Mesendoderm (in vitro differentiated cells): ENCODE measurements around the gene ARID1B.
"Not testable (repeated sequence)": the region's sequence is repeated elsewhere in the genome, so short reads cannot be mapped to it uniquely, and the experiment has no call there.

Experiments
- DNase-seq: peaks from one replicate; pipeline ENCODE4 v3.0.0; 2013
- H2AK5ac ChIP-seq: 2 replicates; pipeline ENCODE4 v1.6.1; 2013; ENCODE audit warnings: low read length, inconsistent platforms
- H2BK120ac ChIP-seq: 2 replicates; pipeline ENCODE4 v1.6.1; 2013; ENCODE audit warnings: low read depth, mild to moderate bottlenecking, low read length, moderate library complexity, mixed read lengths
- H2BK15ac ChIP-seq: replicated peaks from 2 replicates; pipeline ENCODE4 v1.6.1; 2013; ENCODE audit warnings: low read depth, mild to moderate bottlenecking, moderate library complexity
- H2BK5ac ChIP-seq: 2 replicates; pipeline ENCODE4 v1.6.1; 2013; ENCODE audit warnings: low read length, inconsistent platforms
- H3K18ac ChIP-seq: 2 replicates; pipeline ENCODE4 v1.6.1; 2013; ENCODE audit warnings: mild to moderate bottlenecking, low read length, mixed read lengths
- H3K23ac ChIP-seq: one replicate; pipeline ENCODE4 v1.6.1; 2013; ENCODE audit warnings: low read length
- H3K27ac ChIP-seq: 2 replicates; pipeline ENCODE4 v1.5.1; 2013; ENCODE audit warnings: low read depth, mild to moderate bottlenecking, inconsistent platforms, low read length, moderate library complexity
- H3K27me3 ChIP-seq: 2 replicates; pipeline ENCODE4 v1.6.1; 2013; ENCODE audit warnings: low read length, control low read depth, mild to moderate bottlenecking, inconsistent platforms; ENCODE audit not compliant: insufficient read depth, poor library complexity
- H3K36me3 ChIP-seq: 2 replicates; pipeline ENCODE4 v1.6.1; 2013; ENCODE audit warnings: low read length, inconsistent platforms; ENCODE audit not compliant: control insufficient read depth, insufficient read depth
- H3K4ac ChIP-seq: one replicate; pipeline ENCODE4 v1.6.1; 2013; ENCODE audit warnings: low read depth, mild to moderate bottlenecking, low read length, moderate library complexity
- H3K4me1 ChIP-seq: 2 replicates; pipeline ENCODE4 v1.6.1; 2013; ENCODE audit warnings: low read depth, low read length, inconsistent platforms; ENCODE audit not compliant: control insufficient read depth
- H3K4me2 ChIP-seq: 2 replicates; pipeline ENCODE4 v1.6.1; 2013; ENCODE audit warnings: low read length
- H3K4me3 ChIP-seq: 2 replicates; pipeline ENCODE4 v1.5.1; 2013; ENCODE audit warnings: mild to moderate bottlenecking, low read length
- H3K56ac ChIP-seq: one replicate; pipeline ENCODE4 v1.6.1; 2013; ENCODE audit warnings: low read length
- H3K79me1 ChIP-seq: 2 replicates; pipeline ENCODE4 v1.6.1; 2013; ENCODE audit warnings: low read length, inconsistent platforms
- H3K79me2 ChIP-seq: 2 replicates; pipeline ENCODE4 v1.6.1; 2013; ENCODE audit warnings: mild to moderate bottlenecking, low read length; ENCODE audit not compliant: control insufficient read depth, insufficient read depth
- H3K9ac ChIP-seq: 2 replicates; pipeline ENCODE4 v1.6.1; 2013; ENCODE audit warnings: low read length, inconsistent platforms
- H4K5ac ChIP-seq: one replicate; pipeline ENCODE4 v1.6.1; 2013; ENCODE audit warnings: low read length
- H4K8ac ChIP-seq: one replicate; pipeline ENCODE4 v1.6.1; 2013; ENCODE audit warnings: low read depth, mild to moderate bottlenecking, control low read depth, low read length, moderate library complexity
- WGBS: extraction: QIAGEN DNeasy Blood & Tissue Kit; methylation state at CpG from one replicate; pipeline ENCODE4 v1.1.7; 2013; ENCODE audit warnings: low lambda C conversion rate, missing lambda C conversion rate; ENCODE audit not compliant: insufficient coverage; ENCODE audit errors: extremely low coverage; 5-methylcytosine and 5-hydroxymethylcytosine counted together

The ARID1B gene

DNA sequence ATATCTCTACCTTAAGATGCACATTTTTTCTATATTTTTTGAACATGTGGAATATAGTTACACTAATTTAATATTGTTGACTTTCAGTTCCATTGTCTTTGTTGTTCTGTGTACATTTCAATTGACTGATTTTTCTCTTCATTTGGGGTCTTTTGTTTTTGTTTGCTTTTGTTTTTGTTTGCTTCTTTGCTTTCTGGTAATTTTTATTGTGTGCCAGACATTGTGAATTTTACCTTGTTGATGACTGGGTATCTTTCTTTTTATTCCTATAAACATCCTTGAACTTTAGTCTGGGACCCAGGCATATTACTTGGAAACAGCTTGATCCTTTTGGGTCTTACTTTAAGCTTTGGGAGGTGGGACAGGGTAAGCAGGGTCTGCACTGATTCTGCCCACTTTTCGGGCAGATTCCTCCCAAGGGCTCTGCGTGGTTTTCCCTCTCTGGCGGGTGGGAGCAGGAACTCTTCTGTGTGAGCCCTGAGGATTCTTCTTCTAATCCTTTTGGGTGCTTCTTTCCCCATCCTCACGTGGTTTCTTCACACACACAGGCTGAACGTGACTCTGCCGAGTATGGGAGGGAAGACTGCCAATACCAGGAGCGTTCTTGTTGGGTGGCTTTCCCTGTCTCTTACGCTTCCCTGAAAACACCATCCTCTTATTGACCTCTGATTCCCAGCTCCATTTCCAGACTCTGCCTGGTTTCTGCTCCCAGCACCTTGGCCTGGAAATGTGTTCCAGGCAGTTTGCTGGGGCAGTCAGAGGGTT, 200.5 kb downstream of the ARID1B start:
- H3K18ac ChIP-seq: peak overlapping the region; percentile 47
- H3K23ac ChIP-seq: no peak overlapping the region
- H3K36me3 ChIP-seq: no peaks in the 10 kb centered on the region
- no peaks in the 10 kb centered on the region for H3K27me3 ChIP-seq
- no peak overlapping the region for H3K4ac ChIP-seq
- H2AK5ac ChIP-seq: no peak overlapping the region
- no peak overlapping the region for H4K8ac ChIP-seq
- no peak overlapping the region for H3K9ac ChIP-seq
- no peaks in the 10 kb centered on the region for H3K4me1 ChIP-seq
- no peak for DNase-seq
- H3K4me3 ChIP-seq: no peak overlapping the region
- no peak overlapping the region for H3K27ac ChIP-seq
- no peak overlapping the region for H2BK120ac ChIP-seq
- H2BK15ac ChIP-seq: no peak overlapping the region
- H3K79me1 ChIP-seq: peaks cover 11% of the 10 kb centered on the region
- H3K79me2 ChIP-seq: peaks cover 39% of the 10 kb centered on the region
- no peak overlapping the region for H3K56ac ChIP-seq
- no CpG with 5 or more reads among the region's 8 CpGs for WGBS
- no peak overlapping the region for H2BK5ac ChIP-seq
- no peak overlapping the region for H3K4me2 ChIP-seq
- H4K5ac ChIP-seq: no peak overlapping the region

DNA sequence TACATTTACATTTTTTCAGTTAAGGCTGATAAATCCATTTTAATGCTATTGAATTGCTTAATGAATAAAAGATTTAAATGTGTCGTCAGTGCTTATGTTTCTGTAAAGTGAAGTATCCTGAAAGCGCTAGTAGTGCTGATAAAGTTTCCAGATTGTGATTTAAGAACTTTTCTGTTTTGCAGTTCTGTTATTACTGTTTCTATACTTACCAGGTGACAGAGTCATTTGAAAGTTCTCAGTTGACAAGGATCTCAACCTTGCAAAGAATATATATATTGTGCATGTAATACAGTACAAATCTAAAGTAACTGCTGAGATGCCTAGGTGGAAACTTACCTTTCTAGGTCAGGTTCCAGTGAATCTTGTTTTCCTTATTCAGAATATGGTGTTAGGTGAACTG, 201.8 kb downstream of the ARID1B start:
- Histone ChIP-seq H4K8ac (no peak overlapping the region), H2BK15ac (no peak overlapping the region), H3K4me1 (peaks cover 2% of the 10 kb centered on the region), H3K36me3 (no peaks in the 10 kb centered on the region), H3K23ac (no peak overlapping the region), H4K5ac (no peak overlapping the region), H2BK5ac (no peak overlapping the region), H3K18ac (no peak overlapping the region), H2BK120ac (no peak overlapping the region), H3K79me2 (peaks cover 44% of the 10 kb centered on the region), H2AK5ac (no peak overlapping the region), H3K9ac (no peak overlapping the region), H3K4me3 (no peak overlapping the region), H3K27ac (no peak overlapping the region), H3K4me2 (no peak overlapping the region), H3K4ac (no peak overlapping the region), H3K27me3 (no peaks in the 10 kb centered on the region), H3K79me1 (peaks cover 14% of the 10 kb centered on the region), H3K56ac (no peak overlapping the region)
- WGBS: no CpG with 5 or more reads among the region's 2 CpGs
- no peak for DNase-seq

DNA sequence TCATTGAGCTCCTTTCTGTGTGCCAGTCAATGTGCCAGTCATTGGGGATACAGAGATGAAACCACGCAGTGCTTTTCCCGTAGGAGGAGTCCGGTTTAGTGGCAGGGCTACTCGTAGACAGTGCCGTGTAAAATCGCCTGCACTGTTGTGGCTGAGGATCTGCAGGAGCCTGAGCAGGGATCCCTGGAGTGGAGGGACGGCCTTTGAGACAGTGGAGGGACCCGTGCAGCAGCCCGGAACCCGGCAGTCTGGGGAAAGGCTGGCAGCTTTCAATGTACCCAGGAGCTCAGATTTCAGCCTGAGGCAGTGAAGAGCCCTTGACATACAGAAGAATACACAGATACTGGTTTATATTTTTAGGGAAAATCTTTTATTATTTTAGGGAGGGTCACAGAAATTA, 203.3 kb downstream of the ARID1B start:
- Histone ChIP-seq H2BK5ac (no peak overlapping the region), H3K79me2 (peaks cover 47% of the 10 kb centered on the region), H3K27ac (no peak overlapping the region), H3K79me1 (peaks cover 18% of the 10 kb centered on the region), H2BK120ac (no peak overlapping the region), H3K27me3 (no peaks in the 10 kb centered on the region), H3K4me2 (no peak overlapping the region), H3K9ac (no peak overlapping the region), H3K4me3 (no peak overlapping the region), H3K23ac (no peak overlapping the region), H3K4me1 (peaks cover 4% of the 10 kb centered on the region), H3K4ac (no peak overlapping the region), H4K8ac (no peak overlapping the region), H3K36me3 (no peaks in the 10 kb centered on the region), H3K18ac (no peak overlapping the region), H4K5ac (no peak overlapping the region), H2BK15ac (no peak overlapping the region), H3K56ac (no peak overlapping the region), H2AK5ac (no peak overlapping the region)
- DNase-seq: peak; percentile 42
- WGBS: no CpG with 5 or more reads among the region's 10 CpGs

- Histone ChIP-seq H3K4me2 (no peak overlapping the region), H3K56ac (no peak overlapping the region), H3K4me1 (peaks cover 7% of the 10 kb centered on the region), H3K23ac (no peak overlapping the region), H4K5ac (no peak overlapping the region), H3K27me3 (no peaks in the 10 kb centered on the region), H3K4ac (no peak overlapping the region), H3K4me3 (no peak overlapping the region), H3K79me2 (peaks cover 47% of the 10 kb centered on the region), H2BK120ac (no peak overlapping the region), H3K27ac (no peak overlapping the region), H3K9ac (no peak overlapping the region), H3K18ac (no peak overlapping the region), H2BK5ac (no peak overlapping the region), H4K8ac (no peak overlapping the region), H2BK15ac (no peak overlapping the region), H2AK5ac (no peak overlapping the region), H3K79me1 (peaks cover 16% of the 10 kb centered on the region), H3K36me3 (no peaks in the 10 kb centered on the region)
- WGBS: no CpG with 5 or more reads among the region's 2 CpGs
- no peak for DNase-seq
These were observed 203.8 kb downstream of the ARID1B start for GRCh38 chr6:156980948-156981347.

DNA sequence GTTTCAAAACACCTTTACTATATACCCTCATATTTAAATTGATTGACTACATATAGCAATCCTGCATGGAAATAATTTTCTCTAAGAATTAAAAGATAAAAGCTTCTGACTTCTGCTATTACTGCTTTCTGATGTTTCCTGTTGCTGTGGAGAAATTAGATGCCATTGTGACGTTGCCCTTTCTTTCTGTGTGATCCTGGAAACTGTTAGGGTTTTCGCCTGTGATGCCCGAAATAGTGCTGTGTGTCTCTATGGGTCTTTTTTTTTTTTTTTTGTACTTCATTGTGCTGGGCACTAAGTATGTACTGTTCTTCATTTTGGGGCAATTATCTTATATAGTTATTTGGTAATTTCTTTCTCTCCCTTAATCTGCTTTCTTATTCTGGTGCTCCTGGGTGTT, 205.0 kb downstream of the ARID1B start:
- H3K4me3 ChIP-seq: no peak overlapping the region
- H3K4me1 ChIP-seq: peaks cover 7% of the 10 kb centered on the region
- no peak overlapping the region for H3K18ac ChIP-seq
- no peak overlapping the region for H3K56ac ChIP-seq
- H2AK5ac ChIP-seq: no peak overlapping the region
- no peak overlapping the region for H3K9ac ChIP-seq
- H3K79me2 ChIP-seq: peaks cover 46% of the 10 kb centered on the region
- H2BK15ac ChIP-seq: no peak overlapping the region
- no peaks in the 10 kb centered on the region for H3K27me3 ChIP-seq
- H3K36me3 ChIP-seq: no peaks in the 10 kb centered on the region
- H4K5ac ChIP-seq: no peak overlapping the region
- no peak overlapping the region for H3K4me2 ChIP-seq
- no peak overlapping the region for H3K27ac ChIP-seq
- no peak for DNase-seq
- no peak overlapping the region for H2BK5ac ChIP-seq
- WGBS: no CpG with 5 or more reads among the region's 3 CpGs
- H3K23ac ChIP-seq: no peak overlapping the region
- H4K8ac ChIP-seq: no peak overlapping the region
- H2BK120ac ChIP-seq: no peak overlapping the region
- peaks cover 15% of the 10 kb centered on the region for H3K79me1 ChIP-seq
- H3K4ac ChIP-seq: no peak overlapping the region

DNA sequence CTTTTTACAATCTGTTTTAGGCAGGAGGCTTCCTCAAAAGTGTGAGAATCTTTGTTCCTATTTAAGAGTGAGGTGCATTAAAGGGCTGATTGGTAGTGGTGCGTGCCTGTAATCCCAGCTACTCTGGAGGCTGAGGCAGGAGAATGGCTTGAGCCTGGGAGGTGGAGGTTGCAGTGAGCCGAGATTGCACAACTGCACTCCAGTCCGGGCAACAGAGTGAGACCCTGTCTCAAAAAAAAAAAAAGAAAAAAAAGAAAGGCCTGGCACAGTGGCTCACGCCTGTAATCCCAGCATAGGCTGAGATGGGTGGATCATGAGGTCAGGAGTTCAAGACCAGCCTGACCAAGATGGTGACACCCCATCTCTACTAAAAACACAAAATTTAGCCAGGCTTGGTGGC, 205.7 kb downstream of the ARID1B start:
- H4K8ac ChIP-seq, H3K4ac ChIP-seq, H3K27ac ChIP-seq, H3K56ac ChIP-seq, H3K4me1 ChIP-seq, H2BK120ac ChIP-seq, H2BK15ac ChIP-seq, H3K4me3 ChIP-seq, DNase-seq, H2BK5ac ChIP-seq, H3K9ac ChIP-seq, H3K36me3 ChIP-seq, H3K4me2 ChIP-seq, H3K23ac ChIP-seq, H2AK5ac ChIP-seq, H4K5ac ChIP-seq, H3K27me3 ChIP-seq, H3K18ac ChIP-seq: not testable (repeated sequence)
- H3K79me1 ChIP-seq: peaks cover 15% of the 10 kb centered on the region
- no CpG with 5 or more reads among the region's 4 CpGs for WGBS
- peaks cover 44% of the 10 kb centered on the region for H3K79me2 ChIP-seq
